OCI-LY7 (cell line): Measurements from ENCODE around the gene C10orf53. TPM values are rescaled to one million over a fixed set of nuclear protein-coding genes. Genes with fewer than 3 reads are reported as not detected.

Source experiments
- BruUV-seq: library from RNA; stranded (reverse); fragments of 400-500 nt; replicated peaks from 2 replicates; lab custom pipeline; 2021; lab: Mats Ljungman, UMichigan
- CTCF ChIA-PET: fragments of 300-600 bp; sonication (Branson Sonifier 250); formaldehyde crosslinking; loops from one replicate; lab custom pipeline; 2022; ENCODE audit warnings: antibody characterized with exemption; ENCODE audit not compliant: unreplicated experiment; lab: Charles Lee
- POLR2A ChIA-PET: fragments of 300-600 bp; sonication (Branson Sonifier 250); formaldehyde crosslinking; loops from one replicate; lab custom pipeline; 2022; ENCODE audit warnings: antibody characterized with exemption; lab: Charles Lee
- DNase-seq: peaks from one replicate; pipeline ENCODE4 v3.0.0-alpha.2; 2015; ENCODE audit warnings: low spot score
- H2AFZ ChIP-seq: fragments of 200-600 bp; sonication (generic), shearing (Covaris generic); 2 replicates; pipeline ENCODE4 v1.6.1; 2014; ENCODE audit warnings: mild to moderate bottlenecking, antibody characterized with exemption, low read length, moderate library complexity
- H3K27ac ChIP-seq: fragments of 200-600 bp; sonication (generic); 2 replicates; pipeline ENCODE4 v1.5.1; 2014; ENCODE audit warnings: mixed run types, low read depth, mild to moderate bottlenecking, moderate library complexity, low read length, inconsistent platforms; ENCODE audit not compliant: poor library complexity, severe bottlenecking
- H3K36me3 ChIP-seq: fragments of 200-600 bp; sonication (generic); 2 replicates; pipeline ENCODE4 v1.6.1; 2014; ENCODE audit warnings: mild to moderate bottlenecking, antibody characterized with exemption, low read length, moderate library complexity, mixed read lengths; ENCODE audit not compliant: insufficient read depth
- H3K4me1 ChIP-seq: fragments of 200-600 bp; sonication (generic); 2 replicates; pipeline ENCODE4 v1.5.1; 2014; ENCODE audit warnings: mild to moderate bottlenecking, low read length; ENCODE audit not compliant: insufficient read depth, poor library complexity, severe bottlenecking
- H3K4me2 ChIP-seq: fragments of 200-600 bp; sonication (generic); 2 replicates; pipeline ENCODE4 v1.6.1; 2014; ENCODE audit warnings: mild to moderate bottlenecking, low read length
- H3K4me3 ChIP-seq: fragments of 200-600 bp; sonication (generic); 2 replicates; pipeline ENCODE4 v1.5.1; 2014; ENCODE audit warnings: mild to moderate bottlenecking, low read depth, low read length; ENCODE audit not compliant: poor library complexity, severe bottlenecking
- H3K79me2 ChIP-seq: fragments of 200-600 bp; sonication (generic); 2 replicates; pipeline ENCODE4 v1.6.1; 2016; ENCODE audit warnings: low read depth, mild to moderate bottlenecking, low read length, moderate library complexity, mixed read lengths; ENCODE audit not compliant: insufficient read depth
- H3K9me2 ChIP-seq: fragments of 200-600 bp; sonication (generic); 2 replicates; pipeline ENCODE4 v1.6.1; 2016; ENCODE audit warnings: mild to moderate bottlenecking, low read length, mixed read lengths; ENCODE audit not compliant: insufficient read depth
- H3K9me3 ChIP-seq: fragments of 200-600 bp; sonication (generic); 2 replicates; pipeline ENCODE4 v1.6.1; 2014; ENCODE audit warnings: mild to moderate bottlenecking, mixed run types, low read length, mixed read lengths
- H4K20me1 ChIP-seq: fragments of 200-600 bp; sonication (generic); 2 replicates; pipeline ENCODE4 v1.6.1; 2014; ENCODE audit warnings: mild to moderate bottlenecking, antibody characterized with exemption, low read length, moderate library complexity, mixed read lengths; ENCODE audit not compliant: insufficient read depth
- EZH2phosphoT487 ChIP-seq: fragments of 200-600 bp; sonication (generic); IDR thresholded peaks from 2 replicates; pipeline ENCODE4 v1.6.1; 2018; ENCODE audit warnings: low read depth, borderline replicate concordance, mild to moderate bottlenecking, mixed run types, antibody characterized with exemption, low read length, moderate library complexity, mixed read lengths
- intact Hi-C: fragments of 100-400 bp; cut with micrococcal nuclease; formaldehyde crosslinking; loops from one replicate; pipeline ENCODE4 v1.10.0; 2022; ENCODE audit not compliant: unreplicated experiment
- total RNA-seq, 2 experiments: library from RNA; depleted of rRNA in 1 of 2; stranded (reverse); fragments of >200 nt in 1 of 2; shearing (Covaris generic) in 1 of 2; gene quantifications; 2 replicates each; pipeline ENCODE4 v1.2.3, GENCODE V29; 2014 to 2022
- TF ChIP-seq, protein P1 (sequence below): fragments of 200-600 bp; sonication (generic); conservative IDR thresholded peaks from 2 replicates; pipeline ENCODE4 v1.5.1; 2014; ENCODE audit warnings: mild to moderate bottlenecking, antibody characterized with exemption, low read length, moderate library complexity, mixed read lengths

C10orf53 gene
- total RNA-seq, 2 experiments from 2014 or later = not detected

DNA sequence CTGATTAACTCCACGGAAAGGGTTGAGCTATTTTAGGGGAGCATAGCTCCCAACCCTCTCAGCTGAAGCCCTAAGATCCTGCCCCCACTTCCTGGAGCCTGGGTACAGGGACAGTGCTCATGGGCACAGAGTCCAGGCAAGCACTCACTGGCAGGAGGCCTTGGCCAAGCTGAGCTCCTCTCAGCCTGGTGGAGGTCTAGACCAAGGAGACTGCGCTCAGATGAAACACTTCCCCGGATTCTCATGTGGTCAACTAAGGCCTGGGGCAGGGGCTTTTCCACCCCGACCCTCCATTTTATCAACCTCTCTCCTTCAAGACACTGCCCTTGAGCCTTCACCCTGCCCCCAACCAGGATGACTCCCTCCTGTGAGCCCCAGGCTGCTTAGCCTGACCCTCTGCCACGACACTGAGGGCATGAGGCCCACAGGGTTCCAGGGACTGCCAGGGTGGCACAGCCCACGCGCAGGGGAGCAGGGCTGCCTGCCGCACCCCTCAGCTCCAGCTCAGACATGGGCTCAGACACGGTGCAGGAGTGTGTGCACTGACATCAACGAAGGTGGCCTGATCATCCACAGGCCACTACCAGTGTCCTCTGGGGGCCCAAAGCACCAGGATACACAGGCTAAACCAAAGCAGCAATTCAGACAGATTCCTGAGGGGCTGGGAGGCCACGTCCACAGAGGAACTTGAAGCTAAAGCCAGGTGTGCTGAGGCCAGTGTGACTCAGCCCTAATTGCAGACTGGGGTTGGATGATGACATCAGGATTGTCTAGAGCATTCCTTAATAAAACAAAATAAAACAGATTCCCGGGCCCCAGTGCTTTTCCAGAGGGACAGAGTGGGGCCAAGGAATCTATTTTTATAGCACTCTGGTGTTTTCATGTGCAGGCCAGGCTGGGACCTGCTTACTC, 46.8 kb upstream of the C10orf53 start:
- no peaks in the 10 kb centered on the region for H3K4me1 ChIP-seq
- H3K4me2 ChIP-seq = no peak overlapping the region
- no peak overlapping the region for H3K27ac ChIP-seq
- BruUV-seq = no TSS peak
- H3K9me3 ChIP-seq = no peaks in the 10 kb centered on the region
- DNase-seq = no peak
- H3K4me3 ChIP-seq = no peak overlapping the region
- H4K20me1 ChIP-seq = no peaks in the 10 kb centered on the region
- H2AFZ ChIP-seq = no peak overlapping the region
- CTCF ChIA-PET = no interaction called here
- H3K36me3 ChIP-seq = no peaks in the 10 kb centered on the region
- no peak for TF ChIP-seq EZH2phosphoT487
- TF ChIP-seq, protein P1, sequence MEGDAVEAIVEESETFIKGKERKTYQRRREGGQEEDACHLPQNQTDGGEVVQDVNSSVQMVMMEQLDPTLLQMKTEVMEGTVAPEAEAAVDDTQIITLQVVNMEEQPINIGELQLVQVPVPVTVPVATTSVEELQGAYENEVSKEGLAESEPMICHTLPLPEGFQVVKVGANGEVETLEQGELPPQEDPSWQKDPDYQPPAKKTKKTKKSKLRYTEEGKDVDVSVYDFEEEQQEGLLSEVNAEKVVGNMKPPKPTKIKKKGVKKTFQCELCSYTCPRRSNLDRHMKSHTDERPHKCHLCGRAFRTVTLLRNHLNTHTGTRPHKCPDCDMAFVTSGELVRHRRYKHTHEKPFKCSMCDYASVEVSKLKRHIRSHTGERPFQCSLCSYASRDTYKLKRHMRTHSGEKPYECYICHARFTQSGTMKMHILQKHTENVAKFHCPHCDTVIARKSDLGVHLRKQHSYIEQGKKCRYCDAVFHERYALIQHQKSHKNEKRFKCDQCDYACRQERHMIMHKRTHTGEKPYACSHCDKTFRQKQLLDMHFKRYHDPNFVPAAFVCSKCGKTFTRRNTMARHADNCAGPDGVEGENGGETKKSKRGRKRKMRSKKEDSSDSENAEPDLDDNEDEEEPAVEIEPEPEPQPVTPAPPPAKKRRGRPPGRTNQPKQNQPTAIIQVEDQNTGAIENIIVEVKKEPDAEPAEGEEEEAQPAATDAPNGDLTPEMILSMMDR = no peak
- intact Hi-C loops = no loop called here
- POLR2A ChIA-PET = no interaction called here
- H3K9me2 ChIP-seq = no peaks in the 10 kb centered on the region
- H3K79me2 ChIP-seq = no peaks in the 10 kb centered on the region

DNA sequence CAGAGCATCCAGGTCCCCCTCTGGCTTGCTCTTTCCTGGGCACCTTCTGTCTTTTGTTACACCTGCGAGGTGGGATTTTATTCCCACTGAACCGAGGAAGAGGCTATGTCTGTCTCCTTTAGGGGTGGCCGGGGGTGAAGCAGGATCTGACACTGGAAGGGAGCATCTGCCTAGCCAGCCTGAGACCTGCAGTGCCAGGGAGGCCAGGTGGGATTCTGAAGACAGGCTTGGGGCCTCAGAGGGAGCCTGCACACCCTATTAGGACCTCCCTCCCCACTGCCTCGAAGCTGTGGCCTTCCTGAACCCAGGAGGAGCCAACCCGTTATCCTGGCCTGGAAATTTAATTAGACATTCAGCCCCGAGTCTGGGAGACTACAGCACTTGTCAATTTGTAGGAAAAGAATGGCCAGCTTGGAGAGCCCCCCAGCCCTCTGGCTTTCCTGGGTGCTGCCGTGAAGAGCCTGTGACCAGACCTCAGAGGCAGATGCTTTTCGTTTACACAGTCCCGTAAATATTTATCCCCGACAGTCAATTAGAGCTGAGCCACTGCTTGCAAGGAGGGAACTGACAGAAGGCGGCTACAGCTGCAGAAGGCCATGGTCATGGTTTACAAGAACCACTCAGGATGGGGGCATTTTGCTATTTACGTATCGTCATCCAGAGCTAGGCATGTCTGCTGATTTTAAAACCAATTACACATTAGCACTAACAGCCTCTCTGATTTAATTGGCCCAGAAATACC, 46.0 kb upstream of the C10orf53 start:
- TF ChIP-seq, protein P1 = no peak
- TF ChIP-seq EZH2phosphoT487 = no peak
- ChIA-PET CTCF (no interaction called here), POLR2A (no interaction called here)

More for the DNA sequence above, 46.0 kb upstream of the C10orf53 start:
- Histone ChIP-seq H3K4me1 (no peaks in the 10 kb centered on the region), H3K27ac (no peak overlapping the region), H2AFZ (no peak overlapping the region), H3K4me3 (no peak overlapping the region), H3K79me2 (no peaks in the 10 kb centered on the region), H3K9me2 (no peaks in the 10 kb centered on the region), H4K20me1 (no peaks in the 10 kb centered on the region), H3K9me3 (no peaks in the 10 kb centered on the region), H3K36me3 (no peaks in the 10 kb centered on the region), H3K4me2 (no peak overlapping the region)
- no TSS peak for BruUV-seq
- intact Hi-C loops = no loop called here
- DNase-seq = no peak
